Neuronal stem cell (in vitro differentiated cells): ENCODE results near the gene UBXN10.
"Not testable (repeated sequence)": the region's sequence is repeated elsewhere in the genome, so short reads cannot be mapped to it uniquely, and the experiment has no call there.

ENCODE experiments used
- DNase-seq: peaks from one replicate; pipeline ENCODE4 v3.0.0-alpha.2; 2013; ENCODE audit warnings: low spot score
- H2AFZ ChIP-seq: one replicate; pipeline ENCODE4 v1.6.1; 2013; ENCODE audit warnings: mild to moderate bottlenecking, low read length, inconsistent platforms
- H2AK5ac ChIP-seq: 2 replicates; pipeline ENCODE4 v1.6.1; 2013; ENCODE audit warnings: low read depth, mild to moderate bottlenecking, inconsistent platforms, low read length, moderate library complexity, mixed read lengths
- H2BK120ac ChIP-seq: 2 replicates; pipeline ENCODE4 v1.6.1; 2013; ENCODE audit warnings: low read depth, mild to moderate bottlenecking, inconsistent platforms, low read length, moderate library complexity, mixed read lengths
- H2BK12ac ChIP-seq: one replicate; pipeline ENCODE4 v1.6.1; 2013; ENCODE audit warnings: low read length, inconsistent platforms
- H2BK15ac ChIP-seq: 2 replicates; pipeline ENCODE4 v1.6.1; 2013; ENCODE audit warnings: mild to moderate bottlenecking, low read length, inconsistent platforms, mixed read lengths
- H2BK5ac ChIP-seq: one replicate; pipeline ENCODE4 v1.6.1; 2013; ENCODE audit warnings: inconsistent platforms, mild to moderate bottlenecking, low read length, moderate library complexity
- H3K14ac ChIP-seq: one replicate; pipeline ENCODE4 v1.6.1; 2013; ENCODE audit warnings: low read length, inconsistent platforms
- H3K18ac ChIP-seq: 2 replicates; pipeline ENCODE4 v1.6.1; 2013; ENCODE audit warnings: low read length, inconsistent platforms
- H3K23ac ChIP-seq: 2 replicates; pipeline ENCODE4 v1.6.1; 2013; ENCODE audit warnings: low read depth, mild to moderate bottlenecking, mixed read lengths, low read length, inconsistent platforms; ENCODE audit not compliant: poor library complexity
- H3K27ac ChIP-seq: replicated peaks from 3 replicates; pipeline ENCODE4 v1.5.1; 2013; ENCODE audit warnings: low read length, inconsistent platforms
- H3K27me3 ChIP-seq, 3 experiments: 2 replicates each; pipeline ENCODE4 v1.6.1; 2013; ENCODE audit warnings: low read length in 3 of 3, mild to moderate bottlenecking in 2 of 3, inconsistent platforms in 1 of 3, low read depth in 1 of 3, mixed read lengths in 1 of 3, moderate library complexity in 1 of 3; ENCODE audit not compliant: control insufficient read depth in 3 of 3, insufficient read depth in 3 of 3
- H3K36me3 ChIP-seq, 2 donors: replicated peaks in 1 of 2; 2 replicates each; pipeline ENCODE4 v1.6.1; 2013; ENCODE audit warnings: low read length in 2 of 2; ENCODE audit not compliant: control insufficient read depth in 2 of 2, insufficient read depth in 2 of 2
- H3K4ac ChIP-seq: 2 replicates; pipeline ENCODE4 v1.6.1; 2013; ENCODE audit warnings: inconsistent platforms, mild to moderate bottlenecking, low read length, moderate library complexity
- H3K4me1 ChIP-seq, 2 donors: 1 replicate in 1 of 2; 2 replicates in 1 of 2; pipeline ENCODE4 v1.6.1; 2013; ENCODE audit warnings: low read length in 2 of 2, low read depth in 1 of 2; ENCODE audit not compliant: control insufficient read depth in 2 of 2, insufficient read depth in 1 of 2
- H3K4me2 ChIP-seq: one replicate; pipeline ENCODE4 v1.6.1; 2013; ENCODE audit warnings: mild to moderate bottlenecking, low read length, inconsistent platforms; ENCODE audit not compliant: insufficient read depth, poor library complexity, severe bottlenecking
- H3K4me3 ChIP-seq, 2 donors: 2 replicates each; pipeline ENCODE4 v1.5.1; 2013; ENCODE audit warnings: low read length in 2 of 2, mild to moderate bottlenecking in 2 of 2, inconsistent platforms in 1 of 2, moderate library complexity in 1 of 2
- H3K79me1 ChIP-seq: one replicate; pipeline ENCODE4 v1.6.1; 2013; ENCODE audit warnings: low read depth, mild to moderate bottlenecking, inconsistent platforms, low read length, moderate library complexity
- H3K9ac ChIP-seq: one replicate; pipeline ENCODE4 v1.6.1; 2013; ENCODE audit warnings: mild to moderate bottlenecking, low read depth, low read length, inconsistent platforms; ENCODE audit not compliant: poor library complexity
- H3K9me3 ChIP-seq, 2 donors: replicated peaks in 1 of 2; 2 replicates each; pipeline versions ENCODE3 to v1.6.1; 2013; ENCODE audit warnings: low read length in 2 of 2, mild to moderate bottlenecking in 2 of 2, inconsistent platforms in 1 of 2, low read depth in 1 of 2, mixed read lengths in 1 of 2, moderate library complexity in 1 of 2; ENCODE audit not compliant: control insufficient read depth in 2 of 2, insufficient read depth in 1 of 2
- H4K8ac ChIP-seq: one replicate; pipeline ENCODE4 v1.6.1; 2013; ENCODE audit warnings: low read depth, mild to moderate bottlenecking, inconsistent platforms, low read length, moderate library complexity
- H4K91ac ChIP-seq: one replicate; pipeline ENCODE4 v1.6.1; 2013; ENCODE audit warnings: low read length, low read depth, mild to moderate bottlenecking, inconsistent platforms; ENCODE audit not compliant: poor library complexity
- WGBS, 2 donors: extraction: QIAGEN DNeasy Blood & Tissue Kit; methylation state at CpG; one replicate each; pipeline ENCODE4 v1.1.7; 2013; ENCODE audit warnings: missing lambda C conversion rate in 2 of 2, mixed read lengths in 1 of 2; ENCODE audit not compliant: insufficient read length in 2 of 2, insufficient replicate concordance in 1 of 2; ENCODE audit errors: extremely low coverage in 2 of 2; 5-methylcytosine and 5-hydroxymethylcytosine counted together

UBXN10 gene

GRCh38 chr1:20212685-20213331 lies 26.9 kb downstream of the UBXN10 start:
- no peak overlapping the region for H3K9ac ChIP-seq
- no peak overlapping the region for H3K4ac ChIP-seq
- no peaks in the 10 kb centered on the region for H3K79me1 ChIP-seq
- H2BK15ac ChIP-seq, result no peak overlapping the region
- no peak overlapping the region for H3K23ac ChIP-seq
- no peak overlapping the region for H3K14ac ChIP-seq
- H2BK120ac ChIP-seq, result no peak overlapping the region
- H3K4me1 ChIP-seq, result peaks cover 0 to 5% of the 10 kb centered on the region in 2 donors
- H3K36me3 ChIP-seq, result no peaks in the 10 kb centered on the region
- no peak overlapping the region for H3K27ac ChIP-seq
- peak overlapping the region; percentile 86 for H2AFZ ChIP-seq
- H2AK5ac ChIP-seq, result no peak overlapping the region
- WGBS, 2 donors, result no CpG with 5 or more reads among the region's 21 CpGs
- no peak overlapping the region for H4K8ac ChIP-seq
- H3K18ac ChIP-seq, result no peak overlapping the region
- H3K4me2 ChIP-seq, result no peak overlapping the region
- H3K27me3 ChIP-seq, result peaks cover 0 to 10% (median 0%) of the 10 kb centered on the region in 3 experiments
- H3K9me3 ChIP-seq, result peaks cover 0 to 1% of the 10 kb centered on the region in 2 donors
- no peak overlapping the region for H2BK5ac ChIP-seq
- H3K4me3 ChIP-seq, result no peak overlapping the region
- peak; percentile 67 for DNase-seq
- H4K91ac ChIP-seq, result no peak overlapping the region
- no peak overlapping the region for H2BK12ac ChIP-seq

- peaks cover 0 to 19% (median 0%) of the 10 kb centered on the region in 3 experiments for H3K27me3 ChIP-seq
- H2AK5ac ChIP-seq, result no peak overlapping the region
- no peak overlapping the region for H2AFZ ChIP-seq
- H3K79me1 ChIP-seq, result no peaks in the 10 kb centered on the region
- H3K4me2 ChIP-seq, result no peak overlapping the region
- no peak overlapping the region for H3K4ac ChIP-seq
- H3K9ac ChIP-seq, result no peak overlapping the region
- H2BK5ac ChIP-seq, result no peak overlapping the region
- H3K23ac ChIP-seq, result no peak overlapping the region
- H4K8ac ChIP-seq, result no peak overlapping the region
- H2BK120ac ChIP-seq, result no peak overlapping the region
- H3K4me1 ChIP-seq, result peaks cover 1 to 5% of the 10 kb centered on the region in 2 donors
- H4K91ac ChIP-seq, result no peak overlapping the region
- no peak overlapping the region for H2BK15ac ChIP-seq
- no peak overlapping the region for H3K4me3 ChIP-seq
- no CpG with 5 or more reads among the region's 6 CpGs for WGBS, 2 donors
- no peak overlapping the region for H3K27ac ChIP-seq
- no peak overlapping the region for H3K14ac ChIP-seq
- H3K9me3 ChIP-seq, result peaks cover 0 to 1% of the 10 kb centered on the region in 2 donors
- H2BK12ac ChIP-seq, result no peak overlapping the region
- no peak for DNase-seq
- H3K18ac ChIP-seq, result no peak overlapping the region
- H3K36me3 ChIP-seq, result no peaks in the 10 kb centered on the region
Observed at GRCh38 chr1:20215716-20216115, 29.8 kb downstream of the UBXN10 start.

GRCh38 chr1:20216574-20216973 lies 30.7 kb downstream of the UBXN10 start:
- Histone ChIP-seq H3K9me3 (peaks cover 0 to 1% of the 10 kb centered on the region in 2 donors), H3K4me3 (no peak overlapping the region), H4K8ac (no peak overlapping the region), H2AFZ (no peak overlapping the region), H3K36me3 (no peaks in the 10 kb centered on the region), H2BK15ac (no peak overlapping the region), H3K23ac (no peak overlapping the region), H3K18ac (no peak overlapping the region), H3K14ac (no peak overlapping the region), H2BK12ac (no peak overlapping the region), H2BK120ac (no peak overlapping the region), H3K4me2 (no peak overlapping the region), H3K79me1 (no peaks in the 10 kb centered on the region), H4K91ac (no peak overlapping the region), H3K4me1 (peaks cover 1 to 5% of the 10 kb centered on the region in 2 donors), H2AK5ac (no peak overlapping the region), H3K27me3 (peaks cover 0 to 21% (median 0%) of the 10 kb centered on the region in 3 experiments), H3K27ac (no peak overlapping the region), H2BK5ac (no peak overlapping the region), H3K9ac (no peak overlapping the region), H3K4ac (no peak overlapping the region)
- DNase-seq, result no peak
- WGBS, 2 donors, result no CpG with 5 or more reads among the region's 1 CpG

- not testable (repeated sequence) for H3K18ac ChIP-seq, H4K8ac ChIP-seq, H2BK15ac ChIP-seq, H3K27ac ChIP-seq, DNase-seq, H3K4me1 ChIP-seq, H3K4me3 ChIP-seq, H3K79me1 ChIP-seq, H3K9me3 ChIP-seq, H3K4ac ChIP-seq, H2BK5ac ChIP-seq, H3K36me3 ChIP-seq, H3K9ac ChIP-seq, H3K14ac ChIP-seq, H2BK12ac ChIP-seq, H3K23ac ChIP-seq, H3K4me2 ChIP-seq, H2BK120ac ChIP-seq, H2AFZ ChIP-seq, H4K91ac ChIP-seq, H2AK5ac ChIP-seq
- peaks cover 0 to 24% (median 11%) of the 10 kb centered on the region in 3 experiments for H3K27me3 ChIP-seq
- WGBS, 2 donors, result no CpG with 5 or more reads among the region's 6 CpGs
Observed at GRCh38 chr1:20219053-20219452, 33.2 kb downstream of the UBXN10 start.
